ENCODE data around the gene ANKDD1B. TPM values are rescaled to one million over a fixed set of nuclear protein-coding genes. Genes with fewer than 3 reads are reported as not detected.

Gene ANKDD1B
- polyA plus RNA-seq, 4 donors: 3.6 to 10.7 (median 5.8) TPM

- DNase-seq (ENCODE audit: low read depth in 4 of 4, low spot score in 2 of 4): peak in 1 of 4 donors; percentile 45
Observed at GRCh38 chr5:75656311-75657003, 45.2 kb downstream of the ANKDD1B start.

GRCh38 chr5:75659791-75660450 lies 48.7 kb downstream of the ANKDD1B start:
- no peak for DNase-seq (ENCODE audit: low read depth in 4 of 4, low spot score in 2 of 4)

GRCh38 chr5:75660678-75661465 lies 49.6 kb downstream of the ANKDD1B start:
- DNase-seq (ENCODE audit: low read depth in 4 of 4, low spot score in 2 of 4): no peak

- no peak for DNase-seq (ENCODE audit: low read depth in 4 of 4, low spot score in 2 of 4)
Observed at GRCh38 chr5:75662061-75662460, 50.8 kb downstream of the ANKDD1B start.

- no peak for DNase-seq (ENCODE audit: low read depth in 4 of 4, low spot score in 2 of 4)
Observed at GRCh38 chr5:75663579-75664284, 52.5 kb downstream of the ANKDD1B start.

GRCh38 chr5:75664979-75665378 lies 53.7 kb downstream of the ANKDD1B start:
- no peak for DNase-seq (ENCODE audit: low read depth in 4 of 4, low spot score in 2 of 4)

GRCh38 chr5:75666801-75667200 lies 55.5 kb downstream of the ANKDD1B start:
- DNase-seq (ENCODE audit: low read depth in 4 of 4, low spot score in 2 of 4): no peak

GRCh38 chr5:75667586-75667985 lies 56.3 kb downstream of the ANKDD1B start:
- DNase-seq (ENCODE audit: low read depth in 4 of 4, low spot score in 2 of 4): no peak

- DNase-seq (ENCODE audit: low read depth in 4 of 4, low spot score in 2 of 4): no peak
Observed at GRCh38 chr5:75668445-75668844, 57.2 kb downstream of the ANKDD1B start.

GRCh38 chr5:75668977-75669689 lies 57.9 kb downstream of the ANKDD1B start:
- DNase-seq (ENCODE audit: low read depth in 4 of 4, low spot score in 2 of 4): no peak

GRCh38 chr5:75670577-75670976 lies 59.3 kb downstream of the ANKDD1B start:
- DNase-seq (ENCODE audit: low read depth in 4 of 4, low spot score in 2 of 4): peak in 1 of 4 donors; percentile 68

- DNase-seq (ENCODE audit: low read depth in 4 of 4, low spot score in 2 of 4): no peak
Observed at GRCh38 chr5:75671506-75671905, 60.3 kb downstream of the ANKDD1B start.

GRCh38 chr5:75672616-75673015 lies 61.4 kb downstream of the ANKDD1B start:
- no peak for DNase-seq (ENCODE audit: low read depth in 4 of 4, low spot score in 2 of 4)

- DNase-seq (ENCODE audit: low read depth in 4 of 4, low spot score in 2 of 4): no peak
Observed at GRCh38 chr5:75675783-75676182, 64.5 kb downstream of the ANKDD1B start.

- no peak for DNase-seq (ENCODE audit: low read depth in 4 of 4, low spot score in 2 of 4)
Observed at GRCh38 chr5:75677607-75678006, 66.4 kb downstream of the ANKDD1B start.

GRCh38 chr5:75678155-75678554 lies 66.9 kb downstream of the ANKDD1B start:
- no peak for DNase-seq (ENCODE audit: low read depth in 4 of 4, low spot score in 2 of 4)

GRCh38 chr5:75681125-75681830 lies 70.0 kb downstream of the ANKDD1B start:
- DNase-seq (ENCODE audit: low read depth in 4 of 4, low spot score in 2 of 4): peak in 1 of 4 donors; percentile 43

- DNase-seq (ENCODE audit: low read depth in 4 of 4, low spot score in 2 of 4): no peak
Observed at GRCh38 chr5:75685141-75685540, 73.9 kb downstream of the ANKDD1B start.

GRCh38 chr5:75686480-75686879 lies 75.2 kb downstream of the ANKDD1B start:
- DNase-seq (ENCODE audit: low read depth in 4 of 4, low spot score in 2 of 4): no peak

- DNase-seq (ENCODE audit: low read depth in 4 of 4, low spot score in 2 of 4): no peak
Observed at GRCh38 chr5:75690669-75691068, 79.4 kb downstream of the ANKDD1B start.

All from left renal cortex interstitium (tissue), 4 donors.